GM12872 (cell line): ENCODE results near the gene HOXD13.

Experiments used
- CTCF ChIP-seq: IDR thresholded peaks from 3 replicates; pipeline ENCODE4 v1.5.1; 2011; ENCODE audit warnings: low read depth, mild to moderate bottlenecking, low read length, moderate library complexity; ENCODE audit not compliant: insufficient read depth

HOXD13 gene

GRCh38 chr2:176112375-176113302 lies 20.1 kb downstream of the HOXD13 start:
- TF ChIP-seq CTCF = no peak

- no peak for TF ChIP-seq CTCF
These were observed 21.8 kb downstream of the HOXD13 start for GRCh38 chr2:176114120-176114929.

GRCh38 chr2:176114930-176115625 lies 22.6 kb downstream of the HOXD13 start:
- no peak for TF ChIP-seq CTCF

GRCh38 chr2:176115883-176116813 lies 23.6 kb downstream of the HOXD13 start, which contains the start of gene HOXD10:
HOXD10 (plus strand) TSS chr2:176116778; CDS start chr2:176116834, 56 bp downstream.
- TF ChIP-seq CTCF = no peak

- no peak for TF ChIP-seq CTCF
These were observed 24.8 kb downstream of the HOXD13 start for GRCh38 chr2:176117162-176117822.

GRCh38 chr2:176117823-176118371 lies 25.4 kb downstream of the HOXD13 start:
- no peak for TF ChIP-seq CTCF
